Measurements from ENCODE around the gene HIRA.
"Not testable (repeated sequence)": the region's sequence is repeated elsewhere in the genome, so short reads cannot be mapped to it uniquely, and the experiment has no call there.

Gene HIRA

DNA sequence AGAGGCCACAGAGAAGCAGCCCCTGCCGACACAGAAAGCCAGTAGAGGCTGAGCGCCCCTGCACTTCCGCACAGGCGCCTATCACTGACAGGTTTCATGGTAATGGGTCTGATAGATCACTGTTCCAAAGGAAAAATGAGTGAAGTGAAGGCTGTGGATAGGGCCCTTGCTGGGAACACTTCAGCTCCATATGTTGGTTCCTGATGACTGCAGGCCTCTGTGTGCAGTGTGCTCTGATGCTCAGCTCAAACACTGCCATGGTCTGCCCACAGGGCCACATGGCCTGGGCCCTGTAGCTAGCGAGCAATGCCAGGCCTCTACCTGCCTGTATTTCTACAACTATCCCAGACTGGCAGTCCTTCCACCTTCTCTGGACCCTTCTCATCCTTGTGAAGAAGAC is 77.3 kb downstream of the HIRA start:
- DNase-seq = no peak

GRCh38 chr22:19353363-19354131 is 78.0 kb downstream of the HIRA start:
- DNase-seq = no peak

GRCh38 chr22:19352766-19353165 is 78.8 kb downstream of the HIRA start:
- DNase-seq = no peak

- no peak for DNase-seq
Measured at GRCh38 chr22:19352217-19352616, 79.3 kb downstream of the HIRA start.

DNA sequence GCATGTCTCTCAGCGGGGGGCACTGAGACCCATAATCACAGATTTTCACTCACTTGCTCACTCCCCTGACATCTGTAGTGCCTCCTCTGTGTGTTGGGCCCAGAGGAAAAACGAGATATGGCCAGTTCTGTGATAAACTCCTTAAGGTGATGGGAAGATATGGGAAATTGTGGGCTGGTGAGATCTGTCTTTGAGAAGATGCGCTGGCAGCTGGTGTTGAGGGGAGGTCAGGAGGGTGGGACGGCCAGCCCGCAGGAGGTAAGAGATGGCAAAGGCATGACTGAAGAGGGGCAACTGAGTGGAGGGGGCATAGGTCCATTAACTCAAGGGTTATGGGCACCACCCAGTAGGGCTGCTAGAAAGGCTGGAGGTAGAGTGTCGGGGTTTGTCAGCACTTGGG is 79.9 kb downstream of the HIRA start:
- DNase-seq = no peak

- DNase-seq = no peak
Measured at GRCh38 chr22:19350947-19351346, 80.6 kb downstream of the HIRA start.

DNA sequence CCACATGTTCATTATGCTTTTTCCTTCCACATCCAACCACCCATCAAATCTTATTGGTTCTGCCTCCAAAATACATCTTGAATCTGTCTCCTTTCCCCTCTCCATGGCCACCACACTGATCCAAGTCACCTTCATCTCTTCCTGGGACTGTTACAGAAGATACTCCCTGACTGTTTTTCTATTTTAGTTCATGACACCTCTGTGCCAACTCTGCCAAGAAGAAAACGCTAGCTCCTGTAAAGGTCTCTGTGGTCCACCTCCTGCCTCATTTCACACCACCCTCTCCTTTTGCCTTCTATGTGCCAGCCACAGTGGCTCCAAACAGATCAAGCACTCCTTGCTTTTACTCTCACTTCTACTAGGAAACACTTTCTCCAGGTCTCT is 81.1 kb downstream of the HIRA start:
- DNase-seq = no peak

GRCh38 chr22:19349778-19350475 is 81.6 kb downstream of the HIRA start:
- no peak for DNase-seq

GRCh38 chr22:19346677-19347265 is 84.8 kb downstream of the HIRA start:
- no peak for DNase-seq

- DNase-seq = no peak
Measured at GRCh38 chr22:19344420-19344819, 87.1 kb downstream of the HIRA start.

DNA sequence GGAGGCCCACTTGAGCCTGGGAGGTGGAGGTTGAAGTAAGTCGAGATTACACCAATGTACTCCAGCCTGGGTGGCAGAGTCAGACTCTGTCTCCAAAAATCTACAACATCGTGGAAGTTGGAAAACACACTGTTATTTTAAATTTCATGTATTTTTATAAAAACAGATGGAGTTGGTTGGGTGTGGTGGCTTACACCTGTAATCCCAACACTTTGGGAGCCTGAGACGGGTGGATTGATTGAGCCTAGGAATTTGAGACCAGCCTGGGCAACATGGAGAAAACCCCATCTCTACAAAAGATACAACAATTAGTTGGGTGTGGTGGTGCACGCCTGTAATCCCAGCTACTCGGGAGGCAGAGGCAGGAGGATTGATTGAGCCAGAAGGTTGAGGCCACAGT is 88.1 kb downstream of the HIRA start:
- DNase-seq = no peak

- DNase-seq = no peak
Measured at GRCh38 chr22:19341500-19341899, 90.0 kb downstream of the HIRA start.

DNA sequence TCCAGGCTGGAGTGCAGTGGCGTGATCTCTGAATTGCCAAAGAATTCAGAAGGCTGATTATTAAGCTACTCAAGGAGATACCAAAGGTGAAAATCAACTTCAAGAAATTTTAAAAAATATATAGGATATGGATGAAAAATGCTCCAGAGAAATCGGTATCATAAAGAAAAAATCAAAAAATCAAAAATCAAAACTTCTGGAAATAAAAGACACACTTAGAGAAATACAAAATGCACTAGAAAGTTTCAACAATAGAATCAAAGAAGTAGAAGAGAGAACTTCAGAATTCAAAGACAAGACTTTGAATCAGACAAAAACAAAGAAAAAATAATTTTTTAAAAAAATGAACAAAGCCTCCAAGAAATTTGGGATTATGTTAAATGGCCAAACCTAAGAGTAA is 94.4 kb downstream of the HIRA start:
- no peak for DNase-seq

- DNase-seq = no peak
Measured at GRCh38 chr22:19336133-19337075, 95.1 kb downstream of the HIRA start.

DNA sequence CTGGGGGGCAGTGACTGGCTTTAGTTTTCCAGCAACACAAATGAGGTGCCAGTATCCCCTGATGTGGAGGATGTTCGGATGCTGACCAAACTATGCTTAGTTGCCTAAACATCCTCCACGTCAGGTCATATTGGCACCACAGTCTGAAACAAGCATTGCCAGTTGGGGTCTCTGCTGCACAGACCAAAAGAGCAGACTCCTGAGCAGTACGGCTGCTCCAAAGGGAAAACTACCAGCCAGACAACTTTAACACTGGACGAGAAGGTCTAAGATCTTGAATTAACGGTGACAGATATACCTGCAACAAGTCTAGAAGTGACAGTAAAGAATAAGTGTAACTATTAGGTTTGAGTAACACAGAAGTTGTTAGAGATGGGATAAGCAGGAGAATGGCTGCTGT is 99.6 kb downstream of the HIRA start:
- DNase-seq = no peak

DNA sequence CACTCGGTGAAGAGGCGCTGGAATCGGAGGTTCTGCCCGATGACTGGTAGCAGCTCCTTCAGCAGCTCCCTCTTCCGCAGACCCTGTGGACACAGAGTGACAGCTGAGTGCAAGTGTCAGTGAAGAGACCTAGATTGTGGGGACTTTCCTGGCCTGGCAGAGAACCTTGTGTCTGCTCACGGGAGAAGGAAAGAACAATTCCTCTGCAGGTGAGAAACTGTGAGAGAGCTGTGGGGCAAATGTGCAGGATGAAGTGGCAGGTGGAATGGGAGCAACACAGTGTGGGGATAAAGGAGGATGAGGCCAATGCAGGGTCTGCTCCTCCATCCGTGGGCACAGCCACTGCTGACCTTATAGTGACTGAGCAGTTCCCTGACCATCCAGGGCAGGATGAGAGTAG is 100.1 kb downstream of the HIRA start:
- DNase-seq = no peak

DNA sequence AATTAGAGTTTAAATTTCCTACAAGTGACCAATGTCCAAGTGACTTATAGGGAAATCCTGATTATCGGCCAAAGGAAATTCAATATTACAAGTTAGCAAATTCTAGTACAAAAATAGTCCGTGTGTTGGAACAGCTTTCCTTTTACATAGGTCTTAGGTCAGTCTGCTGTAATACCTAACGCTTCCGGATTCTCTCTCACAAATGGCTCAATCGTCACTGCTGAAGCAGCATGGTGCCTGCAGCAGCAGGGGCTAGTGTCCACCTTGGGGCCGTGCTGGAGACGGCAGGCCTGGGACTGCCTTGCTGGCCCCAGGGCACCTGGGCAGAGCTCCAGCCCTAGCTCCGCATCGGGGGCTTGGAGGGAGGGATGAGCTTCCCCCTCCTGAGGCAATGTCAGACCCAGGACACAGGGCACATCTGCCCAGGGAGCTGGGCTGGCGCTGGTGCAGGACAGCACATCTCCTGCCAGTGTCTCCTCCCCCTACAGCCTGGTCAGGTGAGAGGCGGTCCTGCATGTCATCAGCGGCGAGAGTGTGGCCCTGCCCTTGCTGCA is 100.6 kb downstream of the HIRA start:
- no peak for DNase-seq

- DNase-seq = not testable (repeated sequence)
Measured at GRCh38 chr22:19330205-19330604, 101.3 kb downstream of the HIRA start.

DNA sequence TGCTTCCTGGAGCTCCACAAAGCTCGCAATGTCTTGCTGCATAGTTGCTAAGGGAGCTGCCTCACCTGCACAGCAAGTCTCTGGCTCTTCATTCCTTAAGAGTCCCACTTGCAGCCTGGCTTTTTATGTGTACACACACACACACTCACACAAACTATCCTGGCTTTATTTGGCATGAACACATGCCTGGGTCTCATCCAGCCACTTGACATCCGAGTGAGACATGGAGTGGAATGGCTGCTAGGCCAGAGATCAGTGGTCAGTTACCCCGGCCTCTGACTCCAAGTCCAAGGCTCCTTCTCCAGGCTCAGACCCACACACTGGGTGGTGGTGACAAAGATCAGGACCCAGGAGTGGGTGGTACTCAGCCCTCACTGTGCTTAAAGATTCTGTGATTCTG is 102.1 kb downstream of the HIRA start:
- DNase-seq = no peak

DNA sequence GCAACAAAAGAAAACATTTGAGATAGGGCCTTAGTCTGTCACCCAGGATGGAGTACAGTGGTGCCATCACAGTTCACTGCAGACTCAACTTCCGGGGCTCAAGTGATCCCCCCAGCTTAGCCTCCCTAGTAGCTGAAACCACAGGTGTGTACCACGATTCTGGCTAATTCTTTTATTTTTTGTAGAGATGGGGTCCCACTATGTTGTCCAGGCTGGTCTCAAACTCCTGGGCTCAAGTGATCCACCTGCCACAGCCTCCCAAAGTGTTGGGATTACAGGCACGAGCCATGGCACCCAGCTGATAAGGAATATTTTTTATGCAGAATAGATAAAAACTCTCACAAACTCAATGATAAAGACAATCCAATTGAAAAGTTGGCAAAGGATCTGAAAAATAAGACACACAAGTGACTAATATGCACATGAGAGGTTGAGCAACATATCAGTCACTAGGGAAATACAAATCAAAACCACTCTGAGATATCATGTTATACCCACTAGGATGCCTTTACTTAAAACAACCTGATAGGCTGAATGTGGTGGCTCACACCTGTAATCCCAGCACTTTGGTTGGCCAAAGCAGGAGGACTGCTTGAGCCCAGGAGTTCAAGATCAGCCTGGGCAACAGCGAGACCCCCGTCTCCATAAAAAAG is 106.1 kb downstream of the HIRA start:
- no peak for DNase-seq

DNA sequence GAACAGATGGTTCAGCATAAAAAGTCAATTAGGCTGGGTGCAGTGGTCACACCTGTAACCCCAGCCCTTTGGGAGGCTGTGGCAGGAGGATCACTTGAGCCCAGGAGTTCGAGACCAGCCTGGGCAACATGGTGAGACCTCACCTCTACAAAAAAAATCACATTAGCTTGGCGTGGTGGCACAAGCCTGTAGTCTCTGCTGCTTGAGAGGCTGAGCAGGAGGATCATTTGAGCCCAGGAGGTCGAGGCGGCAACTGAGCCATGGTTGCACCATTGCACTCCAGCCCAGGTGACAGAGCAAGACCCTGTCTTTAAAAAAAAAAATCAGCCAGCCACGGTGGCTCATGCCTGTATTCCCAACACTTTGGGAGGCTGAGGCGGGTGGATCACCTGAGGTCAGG is 108.1 kb downstream of the HIRA start:
- not testable (repeated sequence) for DNase-seq

GRCh38 chr22:19321757-19322156 is 109.8 kb downstream of the HIRA start:
- no peak for DNase-seq

All from right forelimb (tissue), 1 donor.